ENCODE measurements around the gene ARL8B. TPM values are rescaled to one million over a fixed set of nuclear protein-coding genes. Genes with fewer than 3 reads are reported as not detected.

The ARL8B gene
- total and polyA plus RNA-seq, 2 donors (not counting 1 experiment from before 2014, with no cell fraction given), result 14.5 to 67.3 TPM

DNA sequence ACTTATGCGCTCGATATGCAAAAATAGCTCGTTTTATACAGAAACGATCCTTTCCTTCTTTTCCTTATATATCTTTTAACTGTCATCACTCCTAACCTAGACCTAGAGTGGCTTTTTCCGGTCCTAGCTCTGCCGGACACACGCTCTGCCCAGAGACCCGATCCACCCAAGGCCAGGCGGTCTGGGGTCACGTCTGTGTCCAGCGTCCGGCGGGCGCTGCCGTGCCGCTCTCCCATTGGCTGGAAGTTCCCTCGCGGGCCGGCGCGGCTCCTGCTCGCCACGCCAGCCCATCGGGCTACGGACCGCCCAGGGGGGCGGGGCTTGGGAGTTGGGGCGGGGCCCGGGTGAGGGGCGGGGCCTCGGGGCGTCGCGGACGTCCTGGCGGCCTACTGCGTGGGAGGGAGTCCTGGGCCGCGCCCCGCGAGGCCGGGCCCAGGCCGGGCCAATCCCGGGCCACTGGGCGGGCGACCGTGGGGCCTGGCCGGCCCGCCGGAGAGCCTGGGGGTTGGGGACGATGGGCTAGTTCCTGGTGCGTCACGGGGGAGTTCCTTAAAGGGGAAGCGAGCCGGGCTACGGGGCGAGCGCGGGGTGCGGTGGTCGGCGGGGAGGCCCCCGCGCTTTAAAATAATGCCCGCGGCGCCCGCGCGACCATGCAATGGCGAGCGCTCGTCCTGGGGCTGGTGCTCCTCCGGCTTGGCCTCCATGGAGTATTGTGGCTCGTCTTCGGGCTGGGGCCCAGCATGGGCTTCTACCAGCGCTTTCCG, 65.2 kb downstream of the ARL8B start, which contains the start of gene EDEM1:
Gene EDEM1 (plus strand): TSS at position 552 of the 764 bp plus-strand sequence. CDS start 99 bp downstream, at position 651.
- Histone ChIP-seq H3K4me2 (replicated peaks; ENCODE audit: low read depth, low read length, poor library complexity, severe bottlenecking) (peak within 1 kb of the TSS; percentile 93), H3K36me3 (replicated peaks in 1 of 2; ENCODE audit: control extremely low read depth in 1 of 2, control insufficient read depth in 1 of 2, extremely low read depth in 1 of 2, insufficient read depth in 2 of 2, low read length in 1 of 2) (no peaks in the 10 kb centered on the region), H4K20me1 (ENCODE audit: control insufficient read depth, insufficient read depth, low read length, poor library complexity, severe bottlenecking) (peaks cover 4% of the 10 kb centered on the region), H3K79me2 (ENCODE audit: control insufficient read depth, insufficient read depth, low read length) (peaks cover 74% of the 10 kb centered on the region), H3K9me3 (ENCODE audit: control extremely low read depth in 1 of 3, control insufficient read depth in 2 of 3, insufficient read depth in 1 of 3, low read length in 2 of 3) (peaks cover 0 to 4% (median 0%) of the 10 kb centered on the region in 3 donors), H3K27me3 (replicated peaks in 1 of 4; ENCODE audit: control extremely low read depth in 1 of 4, control insufficient read depth in 3 of 4, insufficient read depth in 4 of 4, low read length in 3 of 4) (no peaks in the 10 kb centered on the region), H2AFZ (ENCODE audit: insufficient read depth, low read depth, low read length, poor library complexity, severe bottlenecking) (peak within 1 kb of the TSS; percentile 74), H3K27ac (ENCODE audit: low read length in 2 of 2) (peak within 1 kb of the TSS; percentile 94 to 96), H3K4me1 (ENCODE audit: control insufficient read depth in 2 of 2, insufficient read depth in 2 of 2, low read length in 2 of 2) (peaks cover 69 to 75% of the 10 kb centered on the region in 2 donors), H3K9ac (ENCODE audit: low read length) (peak within 1 kb of the TSS; percentile 84), H3K4me3 (ENCODE audit: control extremely low read depth in 1 of 5, extremely low read depth in 1 of 5, insufficient read depth in 1 of 5, low read depth in 2 of 5, low read length in 4 of 5) (peak within 1 kb of the TSS; percentile 91 to 99 (median 94))
- Mint-ChIP-seq H3K27me3 (no peaks in the 10 kb centered on the region), H3K9me3 (ENCODE audit: insufficient read depth) (no peaks in the 10 kb centered on the region), H3K27ac (peak within 1 kb of the TSS; percentile 99), H3K4me1 (peaks cover 69% of the 10 kb centered on the region), H3K4me3 (peak within 1 kb of the TSS; percentile 99)
- ChIA-PET CTCF (interaction anchor here (1.0 to 3.5 kb wide), 6 partner anchors 10 to 51 kb away, joined by 4 to 17 read pairs (median 5); no protein-coding TSS in a partner anchor), POLR2A (interaction anchor here (0.8 to 4.9 kb wide), 7 partner anchors 8 to 209 kb away, joined by 3 to 58 read pairs (median 4); partner anchors contain the start of gene ARL8B)
- under 1% methylated on average over 77 of the region's 78 CpGs for WGBS (ENCODE audit: insufficient coverage)
- peak; percentile 96 for DNase-seq
- TF ChIP-seq, protein P1, sequence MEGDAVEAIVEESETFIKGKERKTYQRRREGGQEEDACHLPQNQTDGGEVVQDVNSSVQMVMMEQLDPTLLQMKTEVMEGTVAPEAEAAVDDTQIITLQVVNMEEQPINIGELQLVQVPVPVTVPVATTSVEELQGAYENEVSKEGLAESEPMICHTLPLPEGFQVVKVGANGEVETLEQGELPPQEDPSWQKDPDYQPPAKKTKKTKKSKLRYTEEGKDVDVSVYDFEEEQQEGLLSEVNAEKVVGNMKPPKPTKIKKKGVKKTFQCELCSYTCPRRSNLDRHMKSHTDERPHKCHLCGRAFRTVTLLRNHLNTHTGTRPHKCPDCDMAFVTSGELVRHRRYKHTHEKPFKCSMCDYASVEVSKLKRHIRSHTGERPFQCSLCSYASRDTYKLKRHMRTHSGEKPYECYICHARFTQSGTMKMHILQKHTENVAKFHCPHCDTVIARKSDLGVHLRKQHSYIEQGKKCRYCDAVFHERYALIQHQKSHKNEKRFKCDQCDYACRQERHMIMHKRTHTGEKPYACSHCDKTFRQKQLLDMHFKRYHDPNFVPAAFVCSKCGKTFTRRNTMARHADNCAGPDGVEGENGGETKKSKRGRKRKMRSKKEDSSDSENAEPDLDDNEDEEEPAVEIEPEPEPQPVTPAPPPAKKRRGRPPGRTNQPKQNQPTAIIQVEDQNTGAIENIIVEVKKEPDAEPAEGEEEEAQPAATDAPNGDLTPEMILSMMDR (IDR thresholded peaks at IDR 0.05), result no peak
- TF ChIP-seq EZH2 (IDR thresholded peaks at IDR 0.05; ENCODE audit: borderline replicate concordance, insufficient read depth, low read depth, low read length, poor library complexity, severe bottlenecking), result no peak
- intact Hi-C loops (cut with micrococcal nuclease), result loop anchor here (1.0 to 5.0 kb wide), 6 partner anchors 10 to 885 kb away; partner anchors contain the start of genes ARL8B, ITPR1 and SETMAR
- peak; percentile 88 for ATAC-seq (ENCODE audit: low read depth)
